ENCODE results near the gene RPS18. TPM values are rescaled to one million over a fixed set of nuclear protein-coding genes. Genes with fewer than 3 reads are reported as not detected.
"Not testable (repeated sequence)": the region's sequence is repeated elsewhere in the genome, so short reads cannot be mapped to it uniquely, and the experiment has no call there.

The RPS18 gene
- total RNA-seq, 1 experiment from 2014 or later: 4,135 TPM

DNA sequence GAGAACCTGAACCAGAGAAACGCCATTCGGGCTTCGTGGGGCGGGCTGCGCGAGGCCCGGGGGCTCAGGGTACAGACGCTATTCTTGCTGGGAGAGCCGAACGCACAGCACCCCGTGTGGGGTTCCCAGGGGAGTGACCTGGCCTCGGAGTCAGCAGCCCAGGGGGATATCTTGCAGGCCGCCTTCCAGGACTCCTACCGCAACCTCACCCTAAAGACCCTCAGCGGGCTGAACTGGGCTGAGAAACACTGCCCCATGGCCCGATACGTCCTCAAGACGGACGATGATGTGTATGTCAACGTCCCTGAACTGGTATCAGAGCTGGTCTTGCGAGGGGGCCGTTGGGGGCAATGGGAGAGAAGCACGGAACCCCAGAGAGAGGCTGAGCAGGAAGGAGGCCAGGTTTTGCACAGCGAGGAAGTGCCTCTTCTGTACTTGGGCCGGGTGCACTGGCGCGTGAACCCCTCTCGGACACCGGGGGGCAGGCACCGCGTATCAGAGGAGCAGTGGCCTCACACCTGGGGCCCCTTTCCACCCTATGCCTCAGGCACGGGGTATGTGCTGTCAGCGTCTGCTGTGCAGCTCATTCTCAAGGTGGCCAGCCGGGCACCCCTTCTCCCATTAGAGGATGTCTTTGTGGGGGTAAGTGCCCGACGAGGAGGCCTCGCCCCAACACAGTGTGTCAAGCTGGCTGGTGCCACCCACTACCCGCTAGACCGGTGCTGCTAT, 6.0 kb downstream of the RPS18 start:
- H3K4me3 ChIP-seq (ENCODE audit: insufficient read depth, low read depth, low read length): peak overlapping the region; percentile 72
- DNase-seq: peak; percentile 82
- no peaks in the 10 kb centered on the region for H3K27me3 ChIP-seq (ENCODE audit: control insufficient read depth, insufficient read depth, low read length)
- peaks cover 37% of the 10 kb centered on the region for H3K36me3 ChIP-seq (replicated peaks; ENCODE audit: control insufficient read depth, insufficient read depth, low read length)

DNA sequence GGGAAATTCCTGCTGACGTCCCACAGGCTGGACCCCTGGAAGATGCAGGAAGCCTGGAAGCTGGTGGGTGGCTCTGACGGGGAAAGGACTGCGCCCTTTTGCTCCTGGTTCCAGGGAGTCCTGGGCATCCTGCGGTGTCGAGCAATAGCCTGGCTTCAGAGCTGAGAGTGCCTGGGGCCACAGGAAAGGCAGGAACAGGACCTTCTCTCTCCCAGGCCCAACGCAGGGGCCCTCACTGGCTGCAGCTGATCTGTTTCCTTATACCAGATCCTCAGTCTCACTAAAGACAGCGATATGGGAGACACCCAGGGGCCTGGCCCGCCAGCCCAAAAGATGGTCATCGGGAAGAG, 6.5 kb downstream of the RPS18 start:
- H3K4me3 ChIP-seq (ENCODE audit: insufficient read depth, low read depth, low read length): peak overlapping the region; percentile 72; the same call in 1 of the 2 replicates
- H3K27me3 ChIP-seq (ENCODE audit: control insufficient read depth, insufficient read depth, low read length): no peaks in the 10 kb centered on the region
- peaks cover 31% of the 10 kb centered on the region for H3K36me3 ChIP-seq (replicated peaks; ENCODE audit: control insufficient read depth, insufficient read depth, low read length)
- no peak for DNase-seq

DNA sequence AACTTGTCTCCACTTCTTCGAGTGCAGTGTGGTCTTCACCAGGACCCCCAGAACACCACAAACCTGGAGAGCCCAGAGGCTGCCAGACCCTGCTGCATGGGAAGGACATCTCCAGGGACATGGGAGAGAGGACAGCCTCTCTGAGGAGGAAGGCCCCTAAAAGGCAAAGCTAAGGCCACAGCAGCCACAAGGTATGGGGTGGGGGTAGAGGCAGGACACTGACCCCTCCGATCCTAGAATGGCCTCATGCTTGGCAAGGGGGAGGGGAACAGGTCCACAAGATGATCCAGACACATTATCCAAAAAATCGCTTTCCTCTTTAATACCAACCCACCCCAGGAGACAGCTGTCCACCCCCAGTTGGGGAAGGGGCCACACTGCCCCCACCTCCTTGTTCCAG, 6.9 kb downstream of the RPS18 start:
- no peak overlapping the region for H3K4me3 ChIP-seq (ENCODE audit: insufficient read depth, low read depth, low read length)
- H3K36me3 ChIP-seq (replicated peaks; ENCODE audit: control insufficient read depth, insufficient read depth, low read length): peaks cover 30% of the 10 kb centered on the region
- no peaks in the 10 kb centered on the region for H3K27me3 ChIP-seq (ENCODE audit: control insufficient read depth, insufficient read depth, low read length)
- DNase-seq: peak; percentile 40

DNA sequence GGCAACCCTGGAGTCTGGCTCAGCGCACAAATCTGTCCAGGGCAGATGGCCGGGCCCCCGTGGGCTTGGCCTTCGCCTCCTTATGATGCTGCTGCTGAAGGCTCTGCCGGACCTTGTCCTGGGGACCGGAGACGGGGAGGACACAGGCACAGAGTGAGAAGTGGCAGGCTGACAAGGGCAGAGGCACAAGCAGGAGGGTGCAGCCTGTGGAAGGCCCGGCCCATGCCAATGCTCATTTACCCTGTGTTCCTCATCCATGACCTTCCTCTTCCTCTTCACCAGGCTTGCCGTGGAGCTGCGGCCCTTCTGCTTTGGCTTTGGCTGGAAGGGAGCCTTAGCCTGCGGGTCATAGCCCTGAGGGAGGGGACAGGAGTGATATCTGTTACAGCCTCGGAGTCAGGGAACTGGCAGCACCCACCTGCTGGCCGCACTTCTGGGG, 7.4 kb downstream of the RPS18 start:
- H3K27me3 ChIP-seq (ENCODE audit: control insufficient read depth, insufficient read depth, low read length): no peaks in the 10 kb centered on the region
- DNase-seq: peak; percentile 31
- H3K4me3 ChIP-seq (ENCODE audit: insufficient read depth, low read depth, low read length): no peak overlapping the region
- H3K36me3 ChIP-seq (replicated peaks; ENCODE audit: control insufficient read depth, insufficient read depth, low read length): peaks cover 26% of the 10 kb centered on the region

DNA sequence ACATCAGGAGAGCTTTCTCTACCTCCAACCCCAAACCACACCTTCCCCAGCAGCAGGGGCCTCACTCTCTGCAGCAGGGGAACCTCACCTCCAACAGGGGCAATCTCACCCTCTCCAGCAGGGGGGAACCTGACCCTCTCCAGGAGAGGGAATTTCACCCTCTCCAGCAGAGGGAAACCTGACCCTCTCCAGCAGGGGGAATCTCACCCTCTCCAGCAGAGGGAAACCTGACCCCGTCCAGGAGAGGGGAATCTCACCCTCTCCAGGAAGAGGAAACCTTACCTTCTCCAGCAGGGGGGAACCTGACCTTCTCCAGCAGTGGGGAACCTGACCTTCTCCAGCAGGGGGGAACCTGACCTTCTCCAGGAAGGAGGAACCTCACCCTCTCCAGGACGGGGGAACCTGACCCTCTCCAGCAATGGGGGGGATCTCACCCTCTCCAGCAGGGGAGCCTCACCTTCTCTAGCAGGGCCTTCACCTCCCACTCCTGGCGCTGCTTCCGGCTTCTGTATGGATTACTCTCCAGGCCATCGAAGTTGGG, 8.2 kb downstream of the RPS18 start:
- no peak overlapping the region for H3K4me3 ChIP-seq (ENCODE audit: insufficient read depth, low read depth, low read length)
- DNase-seq: peak; percentile 85
- peaks cover 19% of the 10 kb centered on the region for H3K36me3 ChIP-seq (replicated peaks; ENCODE audit: control insufficient read depth, insufficient read depth, low read length)
- H3K27me3 ChIP-seq (ENCODE audit: control insufficient read depth, insufficient read depth, low read length): no peaks in the 10 kb centered on the region

DNA sequence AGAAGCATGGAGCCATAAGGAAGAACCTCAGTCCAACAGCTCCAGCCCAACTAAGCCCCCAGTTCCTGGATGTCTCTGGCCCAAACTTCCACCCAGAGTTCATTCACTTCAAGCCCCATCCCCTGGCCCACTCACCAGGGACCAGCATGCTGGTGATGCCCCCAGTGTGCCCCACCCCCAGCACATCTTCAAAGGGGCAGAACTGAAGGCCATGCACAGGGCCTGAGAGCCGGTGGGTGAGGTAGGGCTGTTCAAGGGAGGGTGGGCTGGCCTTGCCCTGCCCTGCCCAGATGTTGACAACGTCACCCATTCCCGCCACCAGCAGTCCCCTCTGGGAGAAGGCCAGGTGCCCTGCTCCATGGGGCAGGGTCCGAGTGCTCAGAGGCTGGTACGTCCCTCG, 8.7 kb downstream of the RPS18 start:
- DNase-seq: peak; percentile 30
- H3K36me3 ChIP-seq (replicated peaks; ENCODE audit: control insufficient read depth, insufficient read depth, low read length): peaks cover 15% of the 10 kb centered on the region

DNA sequence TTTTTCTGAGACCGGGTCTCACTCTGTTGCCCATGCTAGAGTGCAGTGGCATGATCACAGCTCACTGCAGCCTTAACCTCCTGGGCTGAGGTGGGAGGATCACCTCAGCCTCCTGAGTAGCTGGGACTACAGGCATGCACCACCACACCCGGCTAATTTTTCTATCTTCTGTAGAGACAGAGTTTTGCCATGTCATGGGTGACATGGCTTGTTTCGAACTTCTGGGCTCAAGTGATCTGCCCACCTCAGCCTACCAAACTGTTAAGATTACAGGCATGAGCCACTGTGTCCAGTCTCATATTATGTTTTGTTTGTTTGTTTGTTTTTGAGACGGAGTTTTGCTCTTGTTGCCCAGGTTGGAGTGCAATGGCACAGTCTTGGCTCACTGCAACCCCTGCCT, 13.3 kb downstream of the RPS18 start:
- not testable (repeated sequence) for H3K27me3 ChIP-seq (ENCODE audit: control insufficient read depth, insufficient read depth, low read length); H3K4me3 ChIP-seq (ENCODE audit: insufficient read depth, low read depth, low read length); DNase-seq
- H3K36me3 ChIP-seq (replicated peaks; ENCODE audit: control insufficient read depth, insufficient read depth, low read length): peaks cover 17% of the 10 kb centered on the region

More for the DNA sequence above, 8.7 kb downstream of the RPS18 start:
- Histone ChIP-seq H3K27me3 (ENCODE audit: control insufficient read depth, insufficient read depth, low read length) (no peaks in the 10 kb centered on the region), H3K4me3 (ENCODE audit: insufficient read depth, low read depth, low read length) (no peak overlapping the region)

DNA sequence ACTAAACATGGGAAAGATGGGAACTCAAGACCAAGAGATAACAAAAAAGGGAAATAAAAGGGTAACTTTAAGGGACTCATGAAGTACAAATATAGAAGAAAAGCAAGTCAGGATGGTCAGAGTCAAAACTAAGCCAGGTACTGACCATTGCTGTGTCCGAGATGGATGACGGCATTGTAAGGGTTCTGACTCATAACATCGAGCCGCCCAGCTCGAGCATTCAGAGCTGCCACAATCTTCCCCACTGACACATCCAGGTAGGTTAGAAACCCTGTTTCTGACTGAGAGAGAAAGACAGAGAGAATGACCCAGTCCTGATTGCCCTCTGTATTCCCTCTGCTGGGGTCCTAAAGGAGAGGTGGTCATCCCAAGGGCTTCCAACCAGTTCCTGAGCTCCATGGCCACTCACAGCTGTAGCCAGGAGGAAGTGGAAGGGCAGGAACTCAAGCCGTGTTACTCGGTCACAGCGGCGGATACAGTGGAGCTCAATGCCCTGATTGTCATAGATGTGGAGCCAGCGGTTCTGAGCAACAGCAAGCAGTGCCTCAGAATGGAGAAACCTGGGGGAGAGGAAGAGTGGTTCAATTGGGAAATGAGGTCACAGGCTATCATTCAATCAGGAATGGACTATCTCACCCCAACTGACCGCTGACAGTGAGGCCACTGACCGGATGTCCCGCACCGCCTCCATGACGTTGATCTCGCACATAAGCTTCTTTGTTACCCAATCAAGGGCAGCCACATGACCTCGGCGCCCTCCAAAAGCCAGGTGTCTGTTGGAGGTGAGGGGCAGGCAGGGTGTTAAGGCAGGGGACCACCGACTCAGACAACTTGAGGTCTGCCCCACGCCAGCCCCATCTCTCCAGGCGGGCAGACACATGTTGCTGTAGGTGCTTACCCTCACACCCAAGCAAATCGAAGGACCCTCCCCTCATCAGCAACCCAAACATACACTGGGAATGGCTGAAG, 15.4 kb downstream of the RPS18 start:
- DNase-seq: no peak
- peaks cover 26% of the 10 kb centered on the region for H3K36me3 ChIP-seq (replicated peaks; ENCODE audit: control insufficient read depth, insufficient read depth, low read length)
- no peak overlapping the region for H3K4me3 ChIP-seq (ENCODE audit: insufficient read depth, low read depth, low read length)
- H3K27me3 ChIP-seq (ENCODE audit: control insufficient read depth, insufficient read depth, low read length): no peaks in the 10 kb centered on the region

DNA sequence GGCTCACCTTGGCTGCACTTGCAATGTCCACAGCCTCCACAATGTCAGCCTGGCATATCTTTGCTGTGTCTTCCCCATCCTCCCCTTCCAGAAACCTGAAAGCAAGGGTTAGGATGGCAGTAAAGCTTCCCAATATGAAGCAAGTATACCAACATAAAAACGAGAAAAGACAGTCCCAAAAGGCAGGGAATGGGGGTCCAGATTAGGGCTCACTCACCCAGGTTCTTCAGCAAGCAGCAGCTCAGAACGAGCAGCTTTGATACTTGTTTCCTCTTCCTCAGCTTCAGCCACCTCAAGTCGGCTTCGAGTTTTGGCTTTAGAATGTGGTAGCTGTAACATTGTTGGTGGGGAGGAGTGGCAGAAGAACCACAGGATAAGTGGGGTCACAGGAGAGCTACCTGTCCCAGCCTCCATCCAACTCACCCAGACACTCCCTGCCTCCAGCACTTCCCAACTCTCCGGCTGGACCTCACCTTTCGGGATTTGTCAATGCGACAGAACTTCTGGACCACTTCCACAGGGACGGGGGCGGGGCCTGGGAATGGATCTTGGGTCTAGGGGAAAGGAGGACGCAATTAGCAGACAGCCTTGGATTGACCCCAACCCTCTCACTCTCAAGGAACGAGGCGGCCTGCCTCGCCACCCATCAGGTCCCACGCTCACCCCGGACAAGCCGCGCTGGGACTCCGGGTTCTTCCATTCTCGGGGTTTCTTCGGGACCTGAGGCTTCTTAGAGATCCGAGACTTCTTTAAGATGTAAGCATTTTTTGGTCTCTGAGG, 16.5 kb downstream of the RPS18 start:
- DNase-seq: peak; percentile 62
- Histone ChIP-seq H3K4me3 (ENCODE audit: insufficient read depth, low read depth, low read length) (peak overlapping the region; percentile 69), H3K27me3 (ENCODE audit: control insufficient read depth, insufficient read depth, low read length) (no peaks in the 10 kb centered on the region), H3K36me3 (replicated peaks; ENCODE audit: control insufficient read depth, insufficient read depth, low read length) (peaks cover 33% of the 10 kb centered on the region)

DNA sequence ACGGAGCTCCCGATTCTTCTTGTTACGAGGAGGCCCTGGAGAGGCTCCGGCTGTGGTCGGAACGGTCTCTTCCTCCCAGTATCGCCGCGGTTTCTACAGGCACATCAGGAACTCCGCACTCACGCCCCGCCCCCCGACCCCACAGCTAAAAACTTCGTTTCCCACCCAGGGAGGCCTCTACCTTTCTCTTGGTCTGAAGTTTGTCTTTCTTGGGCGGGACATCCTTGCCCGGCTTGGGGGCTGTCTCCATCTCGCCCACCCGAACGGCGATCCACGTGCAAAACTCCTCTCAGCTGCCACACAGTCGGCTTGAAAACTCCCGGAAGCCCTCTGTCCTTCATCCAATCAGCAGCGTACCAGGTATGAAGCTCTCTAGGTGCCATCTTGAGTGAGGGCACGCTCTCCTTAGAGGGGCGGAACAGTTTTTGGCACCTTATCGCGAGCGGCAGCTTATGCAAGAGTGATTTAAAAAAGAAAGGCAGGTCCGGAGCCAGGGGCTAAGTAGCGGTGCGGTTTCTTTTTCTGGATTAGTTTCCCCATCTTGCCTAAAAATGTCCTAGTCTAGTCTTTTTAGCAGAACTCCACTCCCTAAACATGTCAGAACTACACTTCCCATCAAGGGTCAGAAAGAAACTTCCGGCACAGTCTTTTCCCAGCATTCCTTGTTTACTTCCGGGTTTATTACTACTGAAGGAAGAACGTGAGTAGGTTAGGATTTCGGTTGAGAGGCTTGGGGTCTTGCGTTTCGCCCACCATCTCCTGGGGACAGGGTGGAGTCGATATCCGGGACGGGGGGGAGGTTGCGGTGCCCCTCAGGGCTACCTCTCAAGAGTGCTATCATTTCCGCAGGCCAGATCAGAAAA, 17.3 kb downstream of the RPS18 start, which contains the start of the genes PFDN6 and WDR46:
TSS of gene PFDN6 (plus strand) at position 681 of the 863 bp plus-strand sequence. CDS start 256 bp downstream, outside the sequence.
TSS of gene WDR46 (minus strand) at position 319 of the 863 bp plus-strand sequence. CDS start at position 250, 69 bp downstream.
- peak; percentile 94 for DNase-seq
- Histone ChIP-seq H3K4me3 (ENCODE audit: insufficient read depth, low read depth, low read length) (peak within 1 kb of the TSS; percentile 69), H3K27me3 (ENCODE audit: control insufficient read depth, insufficient read depth, low read length) (no peaks in the 10 kb centered on the region), H3K36me3 (replicated peaks; ENCODE audit: control insufficient read depth, insufficient read depth, low read length) (peaks cover 35% of the 10 kb centered on the region)

DNA sequence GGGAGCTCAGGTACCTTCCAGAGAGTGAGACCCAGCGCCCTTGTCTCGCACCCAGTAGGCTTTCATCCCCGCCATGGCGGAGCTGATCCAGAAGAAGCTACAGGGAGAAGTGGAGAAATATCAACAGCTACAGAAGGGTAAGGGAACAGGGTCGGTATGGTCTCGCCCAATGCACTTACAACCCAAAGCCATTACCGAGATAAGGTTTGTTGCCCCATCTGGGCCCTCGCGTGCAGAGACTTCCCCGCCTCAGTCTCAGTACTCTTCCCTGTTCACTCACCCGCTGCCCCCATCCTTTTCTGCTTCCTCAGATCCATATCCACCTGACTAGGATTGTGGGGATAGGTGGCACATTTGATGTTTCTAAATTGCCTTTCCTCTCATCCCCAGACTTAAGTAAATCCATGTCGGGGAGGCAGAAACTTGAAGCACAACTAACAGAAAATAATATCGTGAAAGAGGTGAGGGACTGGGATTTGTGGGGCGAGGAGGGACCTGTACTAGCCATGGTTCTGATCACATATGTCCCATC, 18.0 kb downstream of the RPS18 start:
- no peak for DNase-seq
- Histone ChIP-seq H3K27me3 (ENCODE audit: control insufficient read depth, insufficient read depth, low read length) (no peaks in the 10 kb centered on the region), H3K4me3 (ENCODE audit: insufficient read depth, low read depth, low read length) (peak overlapping the region; percentile 69), H3K36me3 (replicated peaks; ENCODE audit: control insufficient read depth, insufficient read depth, low read length) (peaks cover 35% of the 10 kb centered on the region)

DNA sequence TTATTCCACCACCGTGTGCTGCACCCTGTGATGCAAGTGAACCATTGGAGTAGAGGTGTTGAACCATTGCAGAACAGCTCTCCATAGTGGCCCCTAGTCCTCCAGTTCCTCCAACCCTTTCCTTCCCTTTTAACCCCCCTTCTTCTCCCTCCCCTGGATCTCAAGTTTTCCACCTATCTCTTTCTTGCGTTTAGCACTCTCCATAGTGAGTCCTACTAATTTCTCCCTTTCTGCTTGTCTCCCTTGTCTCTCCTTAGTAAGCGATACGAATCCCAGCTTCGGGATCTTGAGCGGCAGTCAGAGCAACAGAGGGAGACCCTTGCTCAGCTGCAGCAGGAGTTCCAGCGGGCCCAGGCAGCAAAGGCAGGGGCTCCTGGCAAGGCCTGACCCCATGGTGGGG, 18.6 kb downstream of the RPS18 start:
- DNase-seq: peak; percentile 34
- Histone ChIP-seq H3K27me3 (ENCODE audit: control insufficient read depth, insufficient read depth, low read length) (no peaks in the 10 kb centered on the region), H3K4me3 (ENCODE audit: insufficient read depth, low read depth, low read length) (peak overlapping the region; percentile 69; the same call in 1 of the 2 replicates), H3K36me3 (replicated peaks; ENCODE audit: control insufficient read depth, insufficient read depth, low read length) (peaks cover 34% of the 10 kb centered on the region)

All from H7 (cell line).